Smooth muscle cell of the brain vasculature (primary cell): ENCODE measurements around the gene KANSL1.
"Not testable (repeated sequence)": the region's sequence is repeated elsewhere in the genome, so short reads cannot be mapped to it uniquely, and the experiment has no call there.

Experiments
- DNase-seq: peaks from one replicate; pipeline ENCODE4 v3.0.0-alpha.2; 2012; ENCODE audit warnings: low read depth, low spot score

Gene KANSL1

GRCh38 chr17:46138473-46138872 lies 54.8 kb downstream of the KANSL1 start:
- DNase-seq = no peak

- no peak for DNase-seq
Observed at GRCh38 chr17:46136820-46137219, 56.4 kb downstream of the KANSL1 start.

- no peak for DNase-seq
Observed at GRCh38 chr17:46135879-46136563, 57.2 kb downstream of the KANSL1 start.

GRCh38 chr17:46135126-46135812 lies 58.0 kb downstream of the KANSL1 start:
- DNase-seq = no peak

GRCh38 chr17:46129302-46129701 lies 63.9 kb downstream of the KANSL1 start:
- no peak for DNase-seq

GRCh38 chr17:46128453-46128852 lies 64.8 kb downstream of the KANSL1 start:
- no peak for DNase-seq

GRCh38 chr17:46127524-46127923 lies 65.7 kb downstream of the KANSL1 start:
- no peak for DNase-seq

- no peak for DNase-seq
Observed at GRCh38 chr17:46126840-46127239, 66.4 kb downstream of the KANSL1 start.

GRCh38 chr17:46125831-46126230 lies 67.4 kb downstream of the KANSL1 start:
- no peak for DNase-seq

- no peak for DNase-seq
Observed at GRCh38 chr17:46124695-46125592, 68.3 kb downstream of the KANSL1 start.

GRCh38 chr17:46123607-46124006 lies 69.6 kb downstream of the KANSL1 start:
- DNase-seq = no peak

- no peak for DNase-seq
Observed at GRCh38 chr17:46122486-46122871, 70.8 kb downstream of the KANSL1 start.

GRCh38 chr17:46121841-46122485 lies 71.3 kb downstream of the KANSL1 start:
- no peak for DNase-seq

- no peak for DNase-seq
Observed at GRCh38 chr17:46121165-46121764, 72.0 kb downstream of the KANSL1 start.

- DNase-seq = no peak
Observed at GRCh38 chr17:46120537-46120936, 72.7 kb downstream of the KANSL1 start.

- no peak for DNase-seq
Observed at GRCh38 chr17:46120078-46120477, 73.2 kb downstream of the KANSL1 start.

- DNase-seq = no peak
Observed at GRCh38 chr17:46118964-46119363, 74.3 kb downstream of the KANSL1 start.

- DNase-seq = no peak
Observed at GRCh38 chr17:46117850-46118696, 75.2 kb downstream of the KANSL1 start.

- no peak for DNase-seq
Observed at GRCh38 chr17:46117117-46117516, 76.1 kb downstream of the KANSL1 start.

GRCh38 chr17:46115699-46116098 lies 77.5 kb downstream of the KANSL1 start:
- no peak for DNase-seq

- DNase-seq = not testable (repeated sequence)
Observed at GRCh38 chr17:46111236-46111635, 82.0 kb downstream of the KANSL1 start.
